ENCODE data around the gene ELMO1. TPM values are rescaled to one million over a fixed set of nuclear protein-coding genes. Genes with fewer than 3 reads are reported as not detected.

ELMO1 gene
- total RNA-seq, 2 experiments from 2014 or later, result 72.8 to 75.3 TPM

DNA sequence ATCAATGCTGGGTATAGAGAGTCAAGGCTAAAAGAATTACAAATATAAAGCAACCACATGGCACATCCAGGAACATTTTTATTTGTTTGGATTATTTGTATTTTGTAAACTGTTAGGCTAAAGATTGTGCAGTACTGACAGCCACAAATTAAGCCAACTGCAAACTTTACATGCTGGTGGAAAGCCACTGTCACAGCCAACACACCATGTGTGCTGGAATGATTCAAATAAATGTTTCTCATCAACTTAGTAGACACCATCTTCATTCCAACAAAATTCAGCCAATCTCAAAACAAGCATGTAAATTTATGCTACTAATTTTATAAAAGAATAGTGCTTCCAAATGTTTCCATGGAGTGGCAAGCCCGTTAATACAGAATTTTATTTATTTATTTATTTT is 211.8 kb downstream of the ELMO1 start:
- no peak for TF ChIP-seq CTCF (IDR thresholded peaks at IDR 0.05)
- Mint-ChIP-seq H3K27me3 (no peaks in the 10 kb centered on the region), H3K9me3 (no peaks in the 10 kb centered on the region), H3K4me3 (no peak overlapping the region), H3K4me1 (ENCODE audit: low read depth) (peaks cover 7% of the 10 kb centered on the region), H3K36me3 (ENCODE audit: low read depth) (peaks cover 12% of the 10 kb centered on the region), H3K27ac (no peak overlapping the region)
- DNase-seq (no peak), ATAC-seq (no peak)
- intact Hi-C loops (cut with micrococcal nuclease), result loop anchor here (10.0 kb wide), 3 partner anchors 118 to 268 kb away; partner anchors contain the start of gene ELMO1
- CTCF ChIA-PET, result interaction anchor here (1.3 to 4.4 kb wide), 4 partner anchors 28 to 259 kb away, joined by 3 to 40 read pairs (median 15); no protein-coding TSS in a partner anchor
- POLR2A ChIA-PET, result no interaction called here

DNA sequence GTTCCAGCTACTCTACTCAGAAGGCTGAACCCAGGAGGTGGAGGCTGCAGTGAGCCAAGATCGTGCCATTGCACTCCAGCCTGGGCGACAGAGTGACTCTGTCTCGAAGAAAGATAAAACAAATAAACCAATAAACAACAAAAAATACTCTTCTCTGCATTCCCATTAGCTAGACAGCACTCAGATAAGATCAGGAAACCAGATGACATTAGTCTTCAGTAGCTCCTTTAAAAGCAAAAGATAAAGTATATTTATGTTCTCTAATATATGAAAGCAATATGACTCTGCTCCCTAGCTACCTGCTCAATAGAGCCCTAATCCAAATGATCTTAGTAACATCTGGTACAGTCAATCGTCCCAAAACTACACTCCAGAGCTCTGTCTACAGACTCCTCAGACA is 212.9 kb downstream of the ELMO1 start:
- DNase-seq, result no peak
- ChIA-PET POLR2A (no interaction called here), CTCF (interaction anchor here (0.8 to 4.4 kb wide), 11 partner anchors 11 to 272 kb away, joined by 3 to 40 read pairs (median 6); no protein-coding TSS in a partner anchor)
- peaks cover 6% of the 10 kb centered on the region for H3K4me1 Mint-ChIP-seq (ENCODE audit: low read depth)
- H3K4me3 Mint-ChIP-seq, result no peak overlapping the region
- no peaks in the 10 kb centered on the region for H3K9me3 Mint-ChIP-seq
- TF ChIP-seq CTCF (IDR thresholded peaks at IDR 0.05), result no peak
- no peaks in the 10 kb centered on the region for H3K27me3 Mint-ChIP-seq
- no peak for ATAC-seq
- H3K36me3 Mint-ChIP-seq (ENCODE audit: low read depth), result peaks cover 13% of the 10 kb centered on the region
- H3K27ac Mint-ChIP-seq, result no peak overlapping the region
- intact Hi-C loops (cut with micrococcal nuclease), result loop anchor here (10.0 kb wide), 3 partner anchors 119 to 269 kb away; partner anchors contain the start of gene ELMO1

- CTCF ChIA-PET, result interaction anchor here (0.6 to 4.4 kb wide), 19 partner anchors 11 to 277 kb away, joined by 3 to 40 read pairs (median 4); no protein-coding TSS in a partner anchor
These were observed 213.7 kb downstream of the ELMO1 start for GRCh38 chr7:37234928-37235327.

GRCh38 chr7:37234334-37234733 is 214.3 kb downstream of the ELMO1 start:
- POLR2A ChIA-PET, result no interaction called here
- H3K27me3 Mint-ChIP-seq, result no peaks in the 10 kb centered on the region

More at GRCh38 chr7:37234928-37235327, 213.7 kb downstream of the ELMO1 start:
- ATAC-seq, result no peak
- no peak overlapping the region for H3K27ac Mint-ChIP-seq
- peaks cover 13% of the 10 kb centered on the region for H3K36me3 Mint-ChIP-seq (ENCODE audit: low read depth)
- no peaks in the 10 kb centered on the region for H3K9me3 Mint-ChIP-seq
- POLR2A ChIA-PET, result no interaction called here
- intact Hi-C loops (cut with micrococcal nuclease), result loop anchor here (10.0 kb wide), 3 partner anchors 120 to 270 kb away; partner anchors contain the start of gene ELMO1
- TF ChIP-seq CTCF (IDR thresholded peaks at IDR 0.05), result peak; percentile 52
- peaks cover 12% of the 10 kb centered on the region for H3K4me1 Mint-ChIP-seq (ENCODE audit: low read depth)
- DNase-seq, result peak; percentile 14
- H3K4me3 Mint-ChIP-seq, result no peak overlapping the region
- no peaks in the 10 kb centered on the region for H3K27me3 Mint-ChIP-seq

More at GRCh38 chr7:37234334-37234733, 214.3 kb downstream of the ELMO1 start:
- intact Hi-C loops (cut with micrococcal nuclease), result loop anchor here (10.0 kb wide), 3 partner anchors 120 to 270 kb away; partner anchors contain the start of gene ELMO1
- H3K27ac Mint-ChIP-seq, result no peak overlapping the region
- no peak overlapping the region for H3K4me3 Mint-ChIP-seq
- no peaks in the 10 kb centered on the region for H3K9me3 Mint-ChIP-seq
- H3K4me1 Mint-ChIP-seq (ENCODE audit: low read depth), result peaks cover 12% of the 10 kb centered on the region
- H3K36me3 Mint-ChIP-seq (ENCODE audit: low read depth), result peaks cover 10% of the 10 kb centered on the region
- CTCF ChIA-PET, result interaction anchor here (0.6 to 4.4 kb wide), 18 partner anchors 10 to 277 kb away, joined by 3 to 40 read pairs (median 4); no protein-coding TSS in a partner anchor
- no peak for TF ChIP-seq CTCF (IDR thresholded peaks at IDR 0.05)
- DNase-seq (no peak), ATAC-seq (no peak)
